Dermis blood vessel endothelial cell (primary cell): ENCODE results near the gene CSMD2. TPM values are rescaled to one million over a fixed set of nuclear protein-coding genes. Genes with fewer than 3 reads are reported as not detected.

Experiments used
- DNase-seq: peaks from one replicate; pipeline ENCODE4 v3.0.0; 2010
- total RNA-seq: library from RNA; depleted of rRNA; stranded (reverse); fragments of >200 nt; gene quantifications from 2 replicates; pipeline ENCODE4 v1.2.3, GENCODE V29; 2014

CSMD2 gene
- total RNA-seq, 1 donor from 2014 or later, result under 0.01 TPM

GRCh38 chr1:33469691-33470090, 695.3 kb downstream of the CSMD2 start:
- no peak for DNase-seq

- no peak for DNase-seq
These were observed 696.1 kb downstream of the CSMD2 start for GRCh38 chr1:33468967-33469366.

DNA sequence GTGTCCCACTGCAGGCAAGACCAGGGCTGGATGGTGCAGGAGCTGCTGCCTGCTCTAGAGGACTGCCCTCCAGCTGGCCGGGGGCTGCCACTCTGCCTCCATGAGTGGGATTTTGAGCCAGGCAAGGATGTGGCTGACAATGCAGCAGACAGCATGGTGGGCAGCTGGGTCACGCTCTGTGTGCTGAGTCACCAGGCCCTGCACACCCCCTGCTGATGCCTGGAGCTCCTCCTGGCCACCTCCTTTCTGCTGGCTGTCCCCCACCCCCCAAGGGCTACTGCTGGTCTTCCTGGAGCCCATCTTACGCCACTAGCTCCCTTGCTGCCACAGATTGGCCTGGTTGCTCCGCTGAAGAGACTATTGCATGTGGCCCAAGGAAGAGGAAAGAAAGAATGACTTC, 696.5 kb downstream of the CSMD2 start:
- DNase-seq, result no peak

GRCh38 chr1:33468011-33468410, 697.0 kb downstream of the CSMD2 start:
- no peak for DNase-seq

DNA sequence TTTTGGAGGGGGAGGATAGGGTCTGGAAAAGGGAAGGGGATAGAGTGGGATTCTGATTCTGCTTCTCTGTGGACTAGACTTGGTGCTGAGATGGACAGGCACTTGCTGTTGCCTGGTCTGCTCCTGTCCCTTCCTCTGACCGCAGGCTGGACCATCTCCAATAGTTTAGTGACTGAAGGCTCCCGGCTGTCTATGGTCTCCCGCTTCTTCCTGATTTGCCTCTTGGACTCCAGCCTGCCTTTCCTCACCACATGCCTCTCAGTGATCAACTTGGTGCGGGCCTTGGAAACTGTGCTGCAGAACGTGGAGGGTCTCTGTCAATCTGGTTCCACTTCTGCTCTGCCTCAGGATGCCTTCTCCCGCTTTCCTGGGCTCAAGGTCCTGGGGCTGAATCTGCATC, 698.9 kb downstream of the CSMD2 start:
- DNase-seq, result no peak

DNA sequence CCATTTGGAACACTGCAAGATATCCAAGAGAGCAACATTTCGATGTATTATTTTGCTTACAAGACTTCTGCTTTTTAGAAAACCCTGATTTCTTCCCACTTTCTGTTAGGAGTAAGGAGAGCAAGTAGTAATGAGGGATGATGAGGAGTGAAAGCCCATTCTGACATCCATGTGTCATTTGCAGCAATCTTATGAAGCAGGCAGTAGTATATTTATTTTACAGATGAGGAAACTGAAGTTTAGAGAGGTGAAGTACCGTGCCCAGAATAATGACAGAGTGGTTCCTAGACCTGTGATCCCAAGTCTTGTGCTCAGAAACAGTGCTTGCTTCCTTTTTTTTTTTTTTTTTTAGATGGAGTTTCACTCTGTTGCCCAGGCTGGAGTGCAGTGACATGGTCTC, 699.7 kb downstream of the CSMD2 start:
- no peak for DNase-seq

DNA sequence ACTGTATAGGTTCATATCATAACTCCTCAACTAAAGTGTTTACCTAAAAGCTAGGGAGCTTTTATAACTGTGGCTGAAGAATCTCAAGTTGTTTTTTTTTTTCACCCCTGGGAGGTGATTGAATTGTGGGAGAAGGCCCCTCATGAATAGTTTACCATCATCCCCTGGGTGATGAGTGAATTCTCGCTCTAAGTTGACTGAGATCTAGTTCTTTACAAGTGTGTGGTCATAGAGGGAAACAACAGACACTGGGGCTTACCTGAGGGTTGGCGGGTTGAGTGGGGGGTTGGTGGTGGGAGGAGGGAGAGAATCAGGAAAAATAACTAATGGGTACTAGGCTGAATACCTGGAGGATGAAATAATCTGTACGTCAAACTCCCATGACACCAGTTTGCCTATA, 700.5 kb downstream of the CSMD2 start:
- DNase-seq, result no peak

Other genes with a start within 250 kb of the CSMD2 start
- gene C1orf94, start 11.7 kb upstream of the CSMD2 start, total RNA-seq, result not detected in 2 replicates